ENCODE data around the gene FNDC3B.

The FNDC3B gene

DNA sequence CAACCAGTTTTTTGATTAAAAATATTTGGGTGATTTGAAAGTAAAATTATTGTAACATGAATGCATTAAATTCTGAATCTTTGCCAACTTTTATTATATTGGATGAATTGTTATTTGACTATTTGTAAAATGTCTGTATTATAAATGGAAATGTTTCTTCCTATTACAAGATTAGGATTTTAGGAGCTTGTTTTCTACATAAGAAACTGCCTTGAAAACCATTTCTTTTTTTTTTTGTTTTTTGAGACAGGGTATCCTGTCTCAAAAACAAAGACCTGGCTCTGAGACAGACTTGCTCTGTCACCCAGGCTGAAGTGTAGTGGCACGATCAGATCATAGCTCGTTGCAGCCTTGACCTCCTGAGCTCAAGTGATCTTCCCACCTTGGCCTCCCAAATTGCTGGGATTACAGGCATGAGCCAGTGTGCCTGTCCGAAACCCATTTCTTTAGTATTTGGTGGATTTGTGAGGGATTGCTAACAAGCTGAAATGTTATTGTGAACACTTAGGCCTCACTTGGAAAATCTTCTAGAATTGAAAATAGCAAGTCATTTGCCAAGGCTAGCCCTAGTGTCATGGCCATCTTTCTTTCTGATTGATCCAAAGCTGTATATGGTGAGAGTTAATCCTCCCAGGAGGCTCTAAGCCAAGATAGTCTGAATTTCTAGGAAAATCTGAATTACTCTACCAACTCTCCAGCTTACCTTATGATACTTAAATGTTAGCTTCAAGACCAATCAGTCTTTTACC is 100.3 kb downstream of the FNDC3B start:
- DNase-seq: no peak

DNA sequence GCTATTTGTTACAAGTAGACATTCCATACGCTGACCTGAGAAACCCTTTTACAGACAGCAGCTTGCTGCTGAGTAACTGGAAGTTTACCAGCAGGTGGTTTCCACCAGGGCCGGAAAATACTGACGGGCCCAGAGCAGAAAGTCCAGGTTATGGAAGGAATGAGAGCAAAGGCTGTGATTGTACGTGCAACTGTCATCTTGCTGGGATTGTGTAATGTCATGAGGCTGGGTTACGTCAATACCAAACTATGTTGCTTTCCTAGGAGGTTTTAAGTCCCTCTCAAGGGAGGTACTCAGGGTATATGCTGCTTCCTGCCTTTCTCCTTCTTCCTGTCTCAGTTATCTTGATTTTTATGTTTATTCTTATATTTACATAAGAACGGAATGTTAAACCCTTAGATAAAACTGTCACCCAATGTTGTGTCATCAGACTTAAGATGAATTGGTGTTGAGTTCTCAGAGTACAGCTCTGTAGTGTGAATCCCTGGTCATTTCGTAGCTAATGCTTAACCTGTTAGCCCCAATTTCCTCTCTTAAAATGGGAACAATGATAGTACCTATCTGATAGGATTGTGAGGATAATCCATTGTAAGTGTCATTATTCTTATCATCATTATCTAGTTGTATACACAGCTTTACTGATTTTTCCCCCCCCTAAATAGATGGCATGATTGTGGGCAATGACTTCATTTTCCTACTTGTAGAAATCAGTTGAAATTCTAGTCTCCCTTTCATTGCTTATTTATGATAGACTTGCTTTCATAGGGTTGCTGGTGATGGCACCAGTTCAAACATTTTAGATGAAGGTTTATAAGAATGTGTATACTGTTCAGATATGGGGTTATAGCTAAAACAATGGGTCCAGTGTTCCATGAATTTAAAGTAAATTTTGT is 101.4 kb downstream of the FNDC3B start:
- DNase-seq: no peak

DNA sequence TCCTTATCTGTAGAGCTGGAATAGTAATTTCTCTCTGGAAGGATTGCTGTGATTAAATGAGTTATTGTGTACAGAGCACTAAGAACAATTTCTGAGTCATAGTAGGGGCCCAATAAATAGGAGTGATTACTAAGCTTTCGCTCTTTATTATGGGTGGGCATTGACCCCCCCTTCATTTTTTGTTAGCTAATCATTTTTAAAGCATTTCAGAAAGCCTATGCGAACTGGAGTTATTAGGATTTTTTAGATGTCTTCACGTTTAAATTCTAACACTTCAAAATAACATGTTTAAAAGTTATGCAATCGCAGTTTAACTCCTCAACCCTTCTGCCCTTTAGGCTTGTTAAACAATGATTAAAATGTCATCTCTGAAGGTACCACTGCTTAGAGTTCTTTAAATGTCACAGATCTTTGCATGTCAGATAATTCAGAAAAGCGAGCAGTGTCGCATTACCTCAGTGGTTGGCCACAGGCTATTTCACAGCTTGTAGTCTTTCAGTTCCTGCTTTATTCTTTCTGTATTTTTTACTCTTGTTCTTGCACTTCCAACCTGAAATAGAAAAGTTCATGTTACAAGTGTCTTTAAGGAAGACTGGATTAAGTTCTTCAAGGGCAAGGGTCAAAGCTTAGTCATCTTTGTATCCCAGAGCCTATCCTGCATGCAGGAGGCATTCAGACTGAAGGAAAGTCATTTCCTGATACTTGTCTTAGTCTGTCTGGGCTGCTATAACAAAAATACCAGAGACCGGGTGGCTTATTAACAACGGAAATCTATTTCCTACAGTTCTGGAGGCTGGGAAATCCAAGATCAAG is 102.9 kb downstream of the FNDC3B start:
- DNase-seq: no peak

DNA sequence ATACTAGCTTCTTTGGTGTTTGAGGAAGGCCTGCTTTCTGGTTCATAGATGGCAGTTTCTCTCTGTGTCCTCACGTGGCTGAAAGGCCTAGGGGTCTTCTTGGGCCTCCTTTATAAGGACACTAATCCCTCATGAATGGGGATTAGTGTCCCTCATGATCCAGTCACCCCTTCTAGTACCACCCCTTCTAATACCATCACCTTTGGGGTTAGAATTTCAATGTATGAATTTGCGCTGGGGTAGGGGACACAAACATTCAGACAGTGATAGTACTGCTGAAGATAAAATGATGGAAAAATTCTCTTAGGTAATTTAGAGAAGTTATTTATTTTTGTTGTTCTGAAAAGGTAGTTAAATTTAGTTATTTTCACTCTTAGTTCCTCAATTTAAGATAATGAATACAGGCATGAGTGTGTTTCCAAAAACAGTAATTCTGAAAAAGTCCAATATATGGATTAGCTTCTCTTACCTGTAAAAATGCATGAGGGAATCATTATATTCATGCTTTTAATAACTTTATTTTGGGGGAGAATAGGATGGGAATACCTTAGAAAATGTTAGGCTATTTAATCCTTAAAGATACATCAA is 103.6 kb downstream of the FNDC3B start:
- DNase-seq: no peak

DNA sequence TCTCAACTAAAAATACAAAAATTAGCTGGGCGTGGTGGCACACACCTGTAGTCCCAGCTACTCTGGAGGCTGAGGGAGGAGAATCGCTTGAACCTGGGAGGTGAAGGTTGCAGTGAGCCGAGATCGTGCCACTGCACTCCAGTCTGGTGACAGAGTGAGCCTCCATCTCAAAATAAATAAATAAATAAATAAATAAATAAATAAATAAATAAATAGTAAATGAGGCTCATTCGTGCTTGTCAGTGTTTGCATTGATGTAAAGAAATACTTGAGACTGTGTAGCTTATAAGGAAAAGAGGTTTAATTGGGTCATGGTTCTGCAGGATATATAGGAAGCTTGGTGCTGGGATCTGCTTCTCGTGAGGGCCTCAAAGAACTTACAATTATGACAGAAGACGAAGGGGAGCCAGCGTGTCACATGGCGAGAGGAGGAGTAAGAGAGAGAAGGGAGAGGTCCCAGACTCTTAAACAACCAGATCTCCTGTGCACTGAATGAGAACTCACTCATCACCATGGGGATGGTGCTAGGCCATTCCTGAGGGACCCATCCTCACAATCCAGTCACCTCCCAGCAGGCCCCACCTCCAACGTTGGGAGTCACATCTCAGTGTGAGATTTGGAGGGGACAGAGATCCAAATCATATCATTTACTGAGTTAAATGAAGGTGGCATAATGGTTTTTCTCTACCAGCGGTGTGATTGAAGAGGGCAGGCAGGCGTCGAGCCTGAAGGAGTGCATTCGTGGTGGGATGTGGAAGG is 104.5 kb downstream of the FNDC3B start:
- no peak for DNase-seq

DNA sequence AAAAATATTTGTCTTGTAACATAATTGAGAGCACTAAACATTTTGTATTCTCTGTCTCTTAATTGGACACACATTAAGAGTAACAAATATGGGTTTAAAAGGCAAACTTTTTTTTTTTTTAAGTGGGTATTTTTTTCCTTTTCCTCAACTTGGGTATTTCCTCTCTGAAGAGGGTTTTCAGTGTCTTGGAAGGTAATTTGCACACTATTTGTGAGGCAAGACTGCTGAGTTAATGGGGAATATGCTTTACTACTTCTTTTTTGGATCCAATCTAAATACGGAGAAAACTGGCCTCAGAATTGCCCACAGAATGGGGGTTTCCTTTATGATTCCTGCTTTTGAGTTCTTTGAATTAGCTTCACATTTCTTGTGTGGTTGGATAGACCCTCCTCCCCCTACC is 105.2 kb downstream of the FNDC3B start:
- DNase-seq: no peak

DNA sequence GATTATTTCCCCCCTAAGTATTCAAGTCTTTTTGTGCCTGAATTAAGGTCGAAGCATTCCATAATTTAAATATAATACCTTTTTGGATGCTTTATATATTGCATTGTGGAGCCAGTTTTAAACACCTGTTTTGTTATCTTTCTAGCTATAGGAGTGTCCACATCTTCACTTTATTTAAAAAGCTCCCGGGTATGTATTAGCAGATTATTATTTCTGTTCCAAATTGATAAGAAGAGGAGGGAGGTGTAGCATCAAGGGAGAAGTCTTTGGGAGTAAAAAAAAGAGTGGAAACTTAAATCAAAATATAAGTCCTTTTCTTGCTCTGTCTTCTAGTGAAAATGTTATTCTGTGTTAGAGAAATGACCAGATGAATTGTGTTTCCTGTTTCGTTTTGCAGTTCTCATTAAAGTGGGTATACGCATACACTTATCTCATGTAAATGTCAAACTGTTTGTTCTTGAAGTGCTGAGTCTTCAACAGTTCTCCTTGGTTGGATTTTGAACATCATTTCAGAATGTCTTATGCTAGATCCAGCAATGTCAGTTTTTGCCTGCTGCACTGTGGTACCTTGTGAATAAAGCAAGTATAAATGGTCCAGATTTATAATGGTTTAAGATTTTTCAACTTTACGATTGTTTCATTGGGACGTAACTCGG is 105.8 kb downstream of the FNDC3B start:
- DNase-seq: no peak

DNA sequence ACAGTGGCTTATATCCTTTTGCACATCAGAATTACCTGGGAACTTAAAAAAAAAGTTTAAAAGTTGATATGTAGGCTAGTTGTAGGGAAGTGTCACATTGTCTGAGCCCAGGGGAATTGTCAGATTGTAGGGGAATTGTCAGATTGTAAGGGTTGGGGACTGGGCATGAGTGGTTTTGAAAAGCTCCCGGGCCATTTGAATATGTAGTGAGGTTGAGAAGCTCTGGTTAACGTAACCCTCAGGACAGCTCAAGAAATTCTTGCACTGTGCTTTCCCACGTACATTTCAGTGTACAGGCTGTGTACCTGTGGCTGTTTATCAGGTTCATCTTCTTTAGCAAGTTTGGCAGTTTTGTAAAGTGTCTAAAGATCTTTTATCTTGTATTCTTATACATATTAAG is 107.0 kb downstream of the FNDC3B start:
- no peak for DNase-seq

DNA sequence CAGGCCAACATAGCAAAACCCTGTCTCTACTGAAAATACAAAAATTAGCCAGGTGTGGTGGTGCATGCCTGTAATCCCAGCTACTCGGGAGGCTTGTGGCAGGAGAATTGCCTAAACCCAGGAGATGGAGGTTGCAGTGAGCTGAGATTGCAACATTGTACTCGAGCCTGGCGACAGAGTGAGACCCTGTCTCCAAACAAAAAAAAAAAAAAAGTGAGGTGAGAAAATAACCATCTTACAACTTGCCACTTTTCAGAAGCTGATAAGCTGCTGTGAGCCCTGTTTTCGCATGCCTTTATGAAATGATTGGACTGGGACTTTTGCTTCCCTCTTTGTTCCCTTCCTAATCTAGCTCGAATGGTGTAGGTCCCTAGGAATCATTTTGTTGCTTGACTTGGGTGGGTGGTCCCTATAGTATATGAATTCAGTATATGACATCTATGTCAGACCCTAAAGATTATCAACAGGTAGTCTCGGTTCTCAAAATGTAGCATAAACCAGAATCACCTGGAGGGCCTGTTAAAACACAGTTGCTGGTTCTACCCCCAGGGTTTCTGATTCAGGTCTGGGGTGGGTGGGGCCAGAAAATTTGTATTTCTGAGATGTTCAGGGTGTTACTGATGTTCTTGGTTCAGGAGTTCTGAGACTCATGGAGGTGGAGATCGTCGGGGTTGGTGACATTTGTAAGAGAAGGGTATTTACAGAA is 107.9 kb downstream of the FNDC3B start:
- DNase-seq: no peak

DNA sequence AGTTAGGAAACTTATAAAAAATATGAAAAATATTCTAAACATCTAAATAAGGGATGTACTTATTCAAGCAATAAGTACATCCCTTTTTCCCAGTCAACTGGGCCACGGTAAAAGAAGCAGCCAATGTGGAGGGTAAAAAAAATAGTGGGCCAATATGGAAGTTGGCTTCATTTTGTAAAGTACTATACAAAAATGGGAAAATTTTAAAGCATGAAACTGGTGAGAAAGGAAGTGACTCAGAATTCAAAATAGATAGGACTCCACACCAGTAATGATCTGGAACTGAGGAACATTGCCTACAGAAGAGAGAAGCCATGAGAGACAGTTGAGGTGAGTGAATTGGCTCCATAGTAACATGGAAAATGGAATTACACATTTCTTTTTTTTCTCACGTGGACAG is 108.9 kb downstream of the FNDC3B start:
- DNase-seq: no peak

DNA sequence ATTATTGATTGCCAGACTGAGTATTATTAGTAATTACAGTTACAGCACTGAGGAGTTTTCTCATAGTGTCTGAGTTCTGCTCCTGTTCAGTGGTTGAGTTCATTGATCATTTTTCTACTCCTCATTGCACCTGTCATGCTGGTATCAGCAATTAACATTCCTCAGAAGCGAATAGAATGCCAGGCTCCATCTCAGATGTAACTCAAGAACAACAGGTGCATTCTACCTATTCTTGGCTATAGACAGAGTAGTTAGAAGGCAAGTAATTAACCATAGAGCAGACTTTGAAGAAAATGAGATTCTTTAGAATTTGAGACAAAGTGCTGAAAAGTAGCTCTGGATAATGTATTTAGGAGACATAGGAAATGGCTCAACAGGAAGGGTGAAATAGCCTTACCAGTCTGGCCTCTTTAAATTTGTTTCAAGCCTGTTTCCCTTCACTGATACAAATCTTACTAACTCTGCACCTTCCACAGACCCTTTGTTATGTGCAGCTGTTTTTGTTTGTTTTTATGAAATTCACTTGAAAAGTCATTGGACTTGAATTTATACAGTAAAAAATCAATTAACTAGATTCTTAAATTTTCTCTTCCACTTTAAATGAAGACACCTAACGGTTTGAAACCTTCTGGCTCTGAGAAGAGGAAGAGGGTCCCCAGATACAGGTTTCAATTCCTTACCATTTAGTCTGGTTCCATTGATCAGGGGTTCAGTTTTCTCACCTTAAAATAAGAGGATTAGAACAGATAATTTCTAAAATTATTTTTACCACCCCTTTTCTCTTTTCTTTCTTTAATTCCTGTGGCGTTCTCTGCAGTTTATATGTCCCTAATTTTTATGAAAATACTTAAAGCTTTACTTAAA is 109.6 kb downstream of the FNDC3B start:
- DNase-seq: no peak

DNA sequence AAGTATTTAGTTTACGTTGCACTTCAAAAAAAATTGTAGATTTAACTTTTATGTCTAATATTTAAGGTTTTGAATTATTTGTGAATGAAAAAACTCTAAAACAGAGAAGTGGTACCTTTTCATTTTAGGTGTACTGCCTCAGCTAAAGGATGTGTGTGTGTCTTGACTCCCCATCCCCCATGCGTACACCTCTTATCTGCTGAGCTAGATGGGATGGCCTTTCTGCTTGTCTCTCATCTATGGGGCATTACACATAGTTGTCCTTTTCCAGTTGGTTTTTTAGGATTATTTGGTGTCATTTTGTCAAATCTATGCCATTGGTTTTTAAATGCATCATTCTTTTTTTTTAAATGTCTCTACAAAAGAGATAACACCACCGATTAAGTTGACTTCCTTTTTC is 110.9 kb downstream of the FNDC3B start:
- no peak for DNase-seq

DNA sequence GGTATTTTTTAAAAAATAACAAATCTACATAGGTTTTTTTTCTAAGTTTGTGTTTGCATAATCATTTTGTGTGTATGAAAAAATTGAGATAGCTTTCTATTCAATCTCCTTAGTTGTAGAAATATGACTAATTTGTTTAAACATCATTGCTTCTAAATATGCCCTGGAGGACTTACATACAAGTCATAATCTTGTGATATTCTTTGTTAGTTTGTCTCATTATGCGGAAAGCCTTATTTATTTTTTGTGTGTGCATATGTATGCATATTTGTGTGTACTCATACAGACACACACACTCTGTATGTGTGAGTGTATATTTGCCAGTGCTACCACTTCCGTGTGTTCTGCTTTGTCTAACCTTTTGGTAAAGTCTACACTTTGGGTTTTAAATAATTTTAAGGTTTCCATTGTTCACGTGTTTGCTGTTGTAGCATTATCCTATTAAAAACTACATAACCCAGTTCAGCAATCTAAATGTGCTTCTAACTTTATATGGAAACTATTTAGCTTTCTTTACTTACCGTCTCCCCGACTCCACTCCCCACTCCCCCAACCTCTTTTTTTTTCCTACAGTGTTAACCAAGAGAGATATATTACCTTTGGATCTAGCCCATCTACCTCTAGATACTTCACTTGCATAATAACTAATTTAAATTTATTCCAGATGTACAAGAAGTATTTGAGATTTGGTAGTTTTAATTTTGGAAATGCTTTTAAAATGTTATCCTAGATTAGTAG is 111.7 kb downstream of the FNDC3B start:
- no peak for DNase-seq

DNA sequence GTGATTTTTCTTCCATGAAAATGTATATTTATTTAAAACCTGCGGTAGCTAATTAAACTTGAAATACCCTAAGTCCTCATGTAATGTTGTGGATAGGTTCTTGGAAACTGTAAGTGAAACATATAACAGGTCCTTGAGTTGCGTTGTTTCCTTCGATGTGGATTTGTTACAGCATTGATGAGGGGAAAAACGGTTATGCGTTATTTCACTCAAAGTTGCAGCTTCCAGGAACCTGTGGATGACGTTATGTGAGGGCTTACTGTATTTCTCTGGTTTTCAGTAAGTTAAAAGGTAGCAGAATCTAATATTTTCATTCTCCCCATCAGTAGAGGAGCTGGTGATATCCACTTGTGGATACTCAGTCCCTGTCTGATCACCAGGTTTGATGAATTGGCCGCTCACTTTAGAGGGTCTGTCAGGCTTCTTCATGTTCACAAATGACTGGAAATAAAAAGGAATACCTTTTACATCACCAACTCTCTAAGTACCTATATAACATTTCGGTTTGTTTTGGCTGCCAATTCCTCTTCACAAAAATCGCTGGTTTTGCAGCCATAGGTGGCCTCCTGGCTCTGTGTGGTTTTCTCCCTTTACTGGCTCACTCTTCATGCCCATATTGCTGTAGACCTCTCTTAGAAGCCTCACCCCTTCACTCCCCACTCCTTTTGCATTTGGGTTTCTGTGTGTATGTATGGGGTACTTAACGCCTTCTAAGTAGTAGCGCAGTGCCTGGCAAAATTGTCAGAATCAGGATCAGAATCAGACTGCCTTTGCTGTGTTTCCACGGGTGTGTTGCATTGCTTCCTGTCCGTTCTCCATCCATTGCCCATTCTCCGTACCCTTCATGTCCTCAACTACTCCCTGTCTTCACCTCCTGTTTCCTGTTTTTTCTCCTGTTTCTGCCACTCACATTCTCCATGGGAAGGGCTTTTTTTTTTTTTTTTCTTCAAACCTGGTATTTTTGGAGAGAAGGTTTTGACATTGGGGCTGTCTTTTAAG is 112.6 kb downstream of the FNDC3B start:
- DNase-seq: no peak

DNA sequence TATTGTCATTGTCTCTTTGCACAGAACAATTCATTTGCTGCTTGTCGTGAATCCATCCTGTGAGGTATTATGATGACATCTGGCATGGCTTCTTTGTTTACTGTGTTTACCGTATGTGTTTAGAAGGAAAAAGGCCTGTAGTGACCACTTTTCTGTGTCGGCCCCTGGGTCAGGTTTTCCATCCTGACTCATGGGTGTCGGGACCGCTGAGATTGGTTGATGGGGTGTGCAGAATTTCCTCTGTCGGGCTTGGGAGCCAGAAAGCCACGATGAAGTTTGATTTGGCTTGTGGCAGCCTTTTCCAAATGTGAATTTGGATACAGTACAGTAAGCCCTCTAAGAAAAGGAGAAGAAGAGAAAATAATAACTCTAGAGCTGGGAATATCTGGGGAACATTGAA is 113.5 kb downstream of the FNDC3B start:
- DNase-seq: no peak

DNA sequence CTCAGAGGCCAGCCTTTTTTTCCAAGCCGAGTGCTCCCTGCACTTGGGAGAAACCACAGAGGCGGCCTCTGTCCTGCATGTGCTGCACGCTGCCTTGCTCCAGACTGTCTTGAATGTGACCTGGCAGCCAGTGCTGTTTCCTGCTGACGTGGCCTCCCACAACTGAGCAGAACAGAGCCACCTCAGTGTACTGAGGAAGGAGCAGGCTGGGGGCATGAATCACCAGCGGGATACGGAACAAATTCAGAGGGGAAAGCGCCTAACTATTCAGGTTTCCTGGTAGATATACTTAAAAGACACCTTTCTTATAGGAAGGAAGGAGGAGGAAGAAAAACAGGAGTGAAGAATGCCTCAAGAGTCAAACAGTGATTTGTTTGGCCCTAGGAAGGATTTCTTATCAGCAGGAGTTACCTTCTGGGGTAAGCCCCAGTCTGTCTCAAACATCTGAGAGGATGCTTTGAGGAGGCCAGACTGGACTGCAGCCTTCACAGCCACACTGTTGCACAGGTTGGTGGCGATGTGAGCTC is 114.0 kb downstream of the FNDC3B start:
- DNase-seq: no peak

DNA sequence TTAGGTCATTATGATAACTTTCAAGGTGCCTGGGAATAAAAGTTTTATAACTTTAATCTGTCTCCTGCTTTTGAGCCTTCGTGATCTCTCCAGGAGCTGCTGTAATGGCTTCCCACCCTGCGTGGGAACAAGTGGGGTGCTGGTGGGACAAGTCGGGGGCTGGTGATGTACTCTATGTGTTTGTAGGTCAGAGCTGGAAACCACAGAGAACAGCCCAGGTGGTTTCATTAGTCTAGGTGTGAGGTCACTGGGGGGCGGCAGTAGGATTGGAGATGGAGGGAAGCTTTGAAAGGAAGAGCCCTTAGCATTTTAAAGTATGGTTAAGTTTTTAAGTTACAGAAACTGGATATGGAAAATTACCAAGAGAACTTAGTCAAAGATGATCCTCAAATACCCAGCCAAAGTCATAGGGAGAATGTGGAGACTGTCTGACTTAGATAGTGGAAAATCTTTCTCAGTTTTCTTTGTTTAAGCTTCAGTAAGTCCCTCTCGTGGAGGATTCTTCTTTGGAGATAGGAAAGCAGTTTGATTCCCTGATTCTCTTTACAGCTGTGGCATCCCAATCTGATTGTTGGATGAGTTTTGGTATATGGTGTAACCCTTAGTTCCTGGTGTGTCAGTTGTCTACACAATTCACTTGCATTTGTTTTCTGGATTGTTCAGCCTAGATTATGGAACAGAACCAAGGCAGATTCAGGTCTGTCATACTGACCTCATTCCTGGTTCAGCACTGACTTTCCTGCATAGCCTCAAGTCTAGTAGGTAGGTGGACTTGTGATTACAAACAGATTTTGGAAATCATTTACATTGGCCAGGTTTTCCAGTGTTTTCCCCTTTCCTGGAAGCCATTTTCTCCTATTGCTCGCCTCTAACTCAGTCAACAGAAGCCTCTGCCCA is 115.6 kb downstream of the FNDC3B start:
- no peak for DNase-seq
